Progenitor cell of endocrine pancreas (in vitro differentiated cells): ENCODE data around the gene FBXO42. TPM values are rescaled to one million over a fixed set of nuclear protein-coding genes. Genes with fewer than 3 reads are reported as not detected.
"Not testable (repeated sequence)": the region's sequence is repeated elsewhere in the genome, so short reads cannot be mapped to it uniquely, and the experiment has no call there.

ENCODE experiments used
- DNase-seq: peaks from one replicate; pipeline ENCODE4 v3.0.0; 2021; ENCODE audit warnings: low spot score; ENCODE audit not compliant: unreplicated experiment
- H3K27ac Mint-ChIP-seq: 2 replicates; pipeline ENCODE4 v1.8.0; 2021; ENCODE audit warnings: mild to moderate bottlenecking, moderate library complexity, mixed read lengths
- H3K27me3 Mint-ChIP-seq: 2 replicates; pipeline ENCODE4 v1.8.0; 2021; ENCODE audit warnings: mixed read lengths
- H3K36me3 Mint-ChIP-seq: 2 replicates; pipeline ENCODE4 v1.8.0; 2022; ENCODE audit warnings: mixed read lengths; ENCODE audit not compliant: insufficient read depth
- H3K4me1 Mint-ChIP-seq: 2 replicates; pipeline ENCODE4 v1.8.0; 2021; ENCODE audit warnings: low read depth, mixed read lengths
- H3K4me3 Mint-ChIP-seq: 2 replicates; pipeline ENCODE4 v1.8.0; 2021; ENCODE audit warnings: low read depth, mild to moderate bottlenecking, moderate library complexity, mixed read lengths
- H3K9me3 Mint-ChIP-seq: 2 replicates; pipeline ENCODE4 v1.8.0; 2021; ENCODE audit warnings: low read depth, mixed read lengths
- CTCF ChIP-seq: fragments of 200-600 bp; sonication (generic); IDR thresholded peaks from one replicate; pipeline ENCODE4 v1.5.0; 2021; ENCODE audit warnings: antibody characterized with exemption, mild to moderate bottlenecking; ENCODE audit not compliant: unreplicated experiment
- total RNA-seq: library from RNA; stranded (reverse); gene quantifications from 2 replicates; pipeline ENCODE4 v1.2.1, GENCODE V29; 2021

The FBXO42 gene
- total RNA-seq, 1 donor from 2014 or later = 30.5 TPM

- no peak for TF ChIP-seq CTCF
These were observed 122.1 kb downstream of the FBXO42 start for GRCh38 chr1:16229976-16230740.

GRCh38 chr1:16226490-16227179 is 125.6 kb downstream of the FBXO42 start:
- Mint-ChIP-seq H3K27me3 (peaks cover 51% of the 10 kb centered on the region), H3K36me3 (no peaks in the 10 kb centered on the region), H3K27ac (peak overlapping the region; percentile 14), H3K4me3 (peak overlapping the region; percentile 70), H3K9me3 (no peaks in the 10 kb centered on the region), H3K4me1 (peaks cover 11% of the 10 kb centered on the region)
- no peak for TF ChIP-seq CTCF
- DNase-seq = peak; percentile 80

More at GRCh38 chr1:16229976-16230740, 122.1 kb downstream of the FBXO42 start:
- peak overlapping the region; percentile 67 for H3K27ac Mint-ChIP-seq
- no peaks in the 10 kb centered on the region for H3K36me3 Mint-ChIP-seq
- H3K27me3 Mint-ChIP-seq = peaks cover 38% of the 10 kb centered on the region
- H3K4me1 Mint-ChIP-seq = peaks cover 11% of the 10 kb centered on the region
- no peak for DNase-seq
- no peaks in the 10 kb centered on the region for H3K9me3 Mint-ChIP-seq
- H3K4me3 Mint-ChIP-seq = no peak overlapping the region

- Mint-ChIP-seq H3K9me3 (no peaks in the 10 kb centered on the region), H3K27ac (peak overlapping the region; percentile 14), H3K36me3 (no peaks in the 10 kb centered on the region), H3K4me1 (peaks cover 11% of the 10 kb centered on the region), H3K4me3 (peak overlapping the region; percentile 70), H3K27me3 (peaks cover 56% of the 10 kb centered on the region)
- no peak for TF ChIP-seq CTCF
- no peak for DNase-seq
These were observed 126.2 kb downstream of the FBXO42 start for GRCh38 chr1:16226129-16226489.

GRCh38 chr1:16224472-16224871 is 127.8 kb downstream of the FBXO42 start:
- Mint-ChIP-seq H3K4me3 (no peak overlapping the region), H3K9me3 (no peaks in the 10 kb centered on the region), H3K27me3 (peaks cover 60% of the 10 kb centered on the region), H3K4me1 (peaks cover 11% of the 10 kb centered on the region), H3K27ac (no peak overlapping the region), H3K36me3 (no peaks in the 10 kb centered on the region)
- DNase-seq = no peak
- TF ChIP-seq CTCF = no peak

GRCh38 chr1:16222716-16223115 is 129.6 kb downstream of the FBXO42 start:
- H3K4me3 Mint-ChIP-seq, H3K4me1 Mint-ChIP-seq, DNase-seq, H3K27ac Mint-ChIP-seq, H3K36me3 Mint-ChIP-seq, H3K9me3 Mint-ChIP-seq: not testable (repeated sequence)
- peaks cover 55% of the 10 kb centered on the region for H3K27me3 Mint-ChIP-seq
